ENCODE results near the gene NOLC1. TPM values are rescaled to one million over a fixed set of nuclear protein-coding genes. Genes with fewer than 3 reads are reported as not detected.

Gene NOLC1
- total and polyA plus RNA-seq, 4 donors = 11.6 to 26.3 (median 20.4) TPM

DNA sequence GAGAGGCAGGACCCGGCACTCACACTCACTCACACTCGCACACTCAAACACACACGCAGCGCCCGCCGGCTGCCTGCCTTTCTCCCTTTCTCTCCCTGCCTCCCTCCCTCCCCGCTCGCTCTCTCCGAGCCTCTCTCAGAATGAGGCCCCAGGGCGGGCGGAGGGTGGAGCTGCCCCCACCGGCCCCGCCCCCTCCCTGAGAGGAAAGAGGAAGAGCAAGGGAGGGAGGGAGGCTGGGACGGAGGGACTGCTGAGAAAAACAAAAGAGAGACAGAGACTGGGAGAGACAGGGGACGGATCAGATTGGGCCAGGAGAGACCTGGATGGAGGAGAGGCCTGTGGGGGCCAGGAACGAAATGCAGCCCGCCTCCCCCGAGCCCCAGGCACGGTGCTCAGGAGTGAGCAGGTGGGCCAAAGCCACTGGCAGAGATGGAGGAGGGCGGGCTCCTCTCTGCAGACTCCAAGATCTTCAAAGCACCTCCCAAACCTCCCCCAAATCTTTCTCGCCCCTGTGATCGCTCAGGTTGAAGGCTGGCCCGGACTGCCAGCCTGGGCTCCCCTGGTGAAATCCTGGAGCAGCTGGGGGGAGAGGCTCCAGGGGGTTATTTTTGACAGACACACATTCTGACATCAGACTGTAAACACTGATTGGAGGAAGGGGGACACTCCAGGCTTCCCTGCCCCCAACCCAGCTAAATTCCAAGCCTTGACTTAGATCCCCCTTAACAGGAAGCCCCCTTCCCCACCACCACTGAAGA, 37.1 kb upstream of the NOLC1 start:
- 11% methylated on average over 23 of the region's 23 CpGs for WGBS
- TF ChIP-seq, protein P1, sequence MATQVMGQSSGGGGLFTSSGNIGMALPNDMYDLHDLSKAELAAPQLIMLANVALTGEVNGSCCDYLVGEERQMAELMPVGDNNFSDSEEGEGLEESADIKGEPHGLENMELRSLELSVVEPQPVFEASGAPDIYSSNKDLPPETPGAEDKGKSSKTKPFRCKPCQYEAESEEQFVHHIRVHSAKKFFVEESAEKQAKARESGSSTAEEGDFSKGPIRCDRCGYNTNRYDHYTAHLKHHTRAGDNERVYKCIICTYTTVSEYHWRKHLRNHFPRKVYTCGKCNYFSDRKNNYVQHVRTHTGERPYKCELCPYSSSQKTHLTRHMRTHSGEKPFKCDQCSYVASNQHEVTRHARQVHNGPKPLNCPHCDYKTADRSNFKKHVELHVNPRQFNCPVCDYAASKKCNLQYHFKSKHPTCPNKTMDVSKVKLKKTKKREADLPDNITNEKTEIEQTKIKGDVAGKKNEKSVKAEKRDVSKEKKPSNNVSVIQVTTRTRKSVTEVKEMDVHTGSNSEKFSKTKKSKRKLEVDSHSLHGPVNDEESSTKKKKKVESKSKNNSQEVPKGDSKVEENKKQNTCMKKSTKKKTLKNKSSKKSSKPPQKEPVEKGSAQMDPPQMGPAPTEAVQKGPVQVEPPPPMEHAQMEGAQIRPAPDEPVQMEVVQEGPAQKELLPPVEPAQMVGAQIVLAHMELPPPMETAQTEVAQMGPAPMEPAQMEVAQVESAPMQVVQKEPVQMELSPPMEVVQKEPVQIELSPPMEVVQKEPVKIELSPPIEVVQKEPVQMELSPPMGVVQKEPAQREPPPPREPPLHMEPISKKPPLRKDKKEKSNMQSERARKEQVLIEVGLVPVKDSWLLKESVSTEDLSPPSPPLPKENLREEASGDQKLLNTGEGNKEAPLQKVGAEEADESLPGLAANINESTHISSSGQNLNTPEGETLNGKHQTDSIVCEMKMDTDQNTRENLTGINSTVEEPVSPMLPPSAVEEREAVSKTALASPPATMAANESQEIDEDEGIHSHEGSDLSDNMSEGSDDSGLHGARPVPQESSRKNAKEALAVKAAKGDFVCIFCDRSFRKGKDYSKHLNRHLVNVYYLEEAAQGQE (IDR thresholded peaks at IDR 0.05) = peak; percentile 29
- TF ChIP-seq, protein P2, sequence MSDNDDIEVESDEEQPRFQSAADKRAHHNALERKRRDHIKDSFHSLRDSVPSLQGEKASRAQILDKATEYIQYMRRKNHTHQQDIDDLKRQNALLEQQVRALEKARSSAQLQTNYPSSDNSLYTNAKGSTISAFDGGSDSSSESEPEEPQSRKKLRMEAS (IDR thresholded peaks at IDR 0.05) = no peak
- TF ChIP-seq SP1 (IDR thresholded peaks at IDR 0.05) (peak; percentile 47), RAD21 (IDR thresholded peaks at IDR 0.05) (peak in 1 of 2 donors; percentile 53), YY1 (IDR thresholded peaks at IDR 0.05) (peak; percentile 57), HNF4G (IDR thresholded peaks at IDR 0.05) (no peak), TAF1 (conservative IDR thresholded peaks at IDR 0.05) (peak; percentile 60)
- TF ChIP-seq, protein P3, sequence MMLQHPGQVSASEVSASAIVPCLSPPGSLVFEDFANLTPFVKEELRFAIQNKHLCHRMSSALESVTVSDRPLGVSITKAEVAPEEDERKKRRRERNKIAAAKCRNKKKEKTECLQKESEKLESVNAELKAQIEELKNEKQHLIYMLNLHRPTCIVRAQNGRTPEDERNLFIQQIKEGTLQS (IDR thresholded peaks at IDR 0.05) = no peak
- peaks cover 16 to 60% (median 52%) of the 10 kb centered on the region in 4 donors for H3K4me1 ChIP-seq (ENCODE audit: control insufficient read depth in 4 of 4, insufficient read depth in 4 of 4, low read length in 3 of 4)
- peaks cover 6 to 14% (median 11%) of the 10 kb centered on the region in 4 donors for H3K36me3 ChIP-seq (ENCODE audit: control insufficient read depth in 4 of 4, insufficient read depth in 3 of 4, low read depth in 1 of 4, low read length in 3 of 4)
- peak overlapping the region; percentile 5 to 42 for H3K9ac ChIP-seq (ENCODE audit: low read depth in 1 of 2, low read length in 2 of 2)
- H3K9me3 ChIP-seq (ENCODE audit: control insufficient read depth in 4 of 4, low read length in 3 of 4) = no peaks in the 10 kb centered on the region
- peak overlapping the region; percentile 34 to 79 (median 61) for H3K4me3 ChIP-seq (ENCODE audit: low read depth in 1 of 3, low read length in 3 of 3)
- peak; percentile 92 for DNase-seq (ENCODE audit: low spot score)
- no peaks in the 10 kb centered on the region for H3K27me3 ChIP-seq (ENCODE audit: control insufficient read depth in 4 of 4, insufficient read depth in 4 of 4, low read length in 3 of 4)
- peak overlapping the region; percentile 65 to 70 for H3K27ac ChIP-seq (ENCODE audit: low read depth in 1 of 2, low read length in 2 of 2)

DNA sequence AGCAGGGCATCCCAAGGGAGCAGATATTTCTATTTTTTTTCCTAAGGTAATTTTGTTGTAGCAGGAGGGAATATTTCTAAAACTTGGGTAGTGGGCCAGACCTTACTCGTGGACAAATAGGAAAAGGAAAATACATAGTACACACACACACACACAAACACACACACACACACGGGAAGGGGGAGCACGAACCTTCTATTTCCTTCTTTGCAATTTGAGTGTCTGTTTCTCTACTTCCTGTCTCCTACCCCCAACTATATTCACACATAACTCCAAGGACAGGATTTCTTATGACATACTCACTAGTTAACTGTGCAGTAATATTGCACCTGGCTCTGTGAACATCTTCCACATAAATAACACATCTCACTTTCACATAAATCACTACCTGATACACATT, 36.4 kb upstream of the NOLC1 start:
- WGBS = 47% methylated on average over 3 of the region's 3 CpGs
- Histone ChIP-seq H3K4me3 (ENCODE audit: low read depth in 1 of 3, low read length in 3 of 3) (no peak overlapping the region), H3K36me3 (ENCODE audit: control insufficient read depth in 4 of 4, insufficient read depth in 3 of 4, low read depth in 1 of 4, low read length in 3 of 4) (peaks cover 1 to 7% (median 4%) of the 10 kb centered on the region in 4 donors), H3K27me3 (ENCODE audit: control insufficient read depth in 4 of 4, insufficient read depth in 4 of 4, low read length in 3 of 4) (no peaks in the 10 kb centered on the region), H3K4me1 (ENCODE audit: control insufficient read depth in 4 of 4, insufficient read depth in 4 of 4, low read length in 3 of 4) (peaks cover 16 to 63% (median 52%) of the 10 kb centered on the region in 4 donors), H3K9me3 (ENCODE audit: control insufficient read depth in 4 of 4, low read length in 3 of 4) (no peaks in the 10 kb centered on the region), H3K9ac (ENCODE audit: low read depth in 1 of 2, low read length in 2 of 2) (peak overlapping the region; percentile 5 to 42), H3K27ac (ENCODE audit: low read depth in 1 of 2, low read length in 2 of 2) (peak overlapping the region; percentile 65 to 70)
- TF ChIP-seq, protein P2 (IDR thresholded peaks at IDR 0.05) = no peak
- TF ChIP-seq SP1 (IDR thresholded peaks at IDR 0.05) = no peak
- no peak for TF ChIP-seq HNF4A (conservative IDR thresholded peaks at IDR 0.05)
- TF ChIP-seq YY1 (IDR thresholded peaks at IDR 0.05) = no peak
- no peak for TF ChIP-seq FOXA1 (IDR thresholded peaks at IDR 0.05)
- TF ChIP-seq RXRA (IDR thresholded peaks at IDR 0.05) = no peak
- TF ChIP-seq, protein P4, sequence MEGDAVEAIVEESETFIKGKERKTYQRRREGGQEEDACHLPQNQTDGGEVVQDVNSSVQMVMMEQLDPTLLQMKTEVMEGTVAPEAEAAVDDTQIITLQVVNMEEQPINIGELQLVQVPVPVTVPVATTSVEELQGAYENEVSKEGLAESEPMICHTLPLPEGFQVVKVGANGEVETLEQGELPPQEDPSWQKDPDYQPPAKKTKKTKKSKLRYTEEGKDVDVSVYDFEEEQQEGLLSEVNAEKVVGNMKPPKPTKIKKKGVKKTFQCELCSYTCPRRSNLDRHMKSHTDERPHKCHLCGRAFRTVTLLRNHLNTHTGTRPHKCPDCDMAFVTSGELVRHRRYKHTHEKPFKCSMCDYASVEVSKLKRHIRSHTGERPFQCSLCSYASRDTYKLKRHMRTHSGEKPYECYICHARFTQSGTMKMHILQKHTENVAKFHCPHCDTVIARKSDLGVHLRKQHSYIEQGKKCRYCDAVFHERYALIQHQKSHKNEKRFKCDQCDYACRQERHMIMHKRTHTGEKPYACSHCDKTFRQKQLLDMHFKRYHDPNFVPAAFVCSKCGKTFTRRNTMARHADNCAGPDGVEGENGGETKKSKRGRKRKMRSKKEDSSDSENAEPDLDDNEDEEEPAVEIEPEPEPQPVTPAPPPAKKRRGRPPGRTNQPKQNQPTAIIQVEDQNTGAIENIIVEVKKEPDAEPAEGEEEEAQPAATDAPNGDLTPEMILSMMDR (IDR thresholded peaks at IDR 0.05; ENCODE audit: low read depth, low read length, missing input control) = no peak
- TF ChIP-seq, protein P3 (IDR thresholded peaks at IDR 0.05) = no peak
- no peak for TF ChIP-seq HNF4G (IDR thresholded peaks at IDR 0.05)
- no peak for TF ChIP-seq EGR1 (IDR thresholded peaks at IDR 0.05; ENCODE audit: low read depth in 2 of 2)
- TF ChIP-seq TAF1 (conservative IDR thresholded peaks at IDR 0.05) = no peak
- no peak for TF ChIP-seq FOXA2 (IDR thresholded peaks at IDR 0.05)
- TF ChIP-seq, protein P1 (IDR thresholded peaks at IDR 0.05) = no peak
- TF ChIP-seq JUND (IDR thresholded peaks at IDR 0.05) = no peak
- TF ChIP-seq RAD21 (IDR thresholded peaks at IDR 0.05) = no peak
- TF ChIP-seq NR2F2 (IDR thresholded peaks at IDR 0.05) = no peak
- TF ChIP-seq, protein P5, sequence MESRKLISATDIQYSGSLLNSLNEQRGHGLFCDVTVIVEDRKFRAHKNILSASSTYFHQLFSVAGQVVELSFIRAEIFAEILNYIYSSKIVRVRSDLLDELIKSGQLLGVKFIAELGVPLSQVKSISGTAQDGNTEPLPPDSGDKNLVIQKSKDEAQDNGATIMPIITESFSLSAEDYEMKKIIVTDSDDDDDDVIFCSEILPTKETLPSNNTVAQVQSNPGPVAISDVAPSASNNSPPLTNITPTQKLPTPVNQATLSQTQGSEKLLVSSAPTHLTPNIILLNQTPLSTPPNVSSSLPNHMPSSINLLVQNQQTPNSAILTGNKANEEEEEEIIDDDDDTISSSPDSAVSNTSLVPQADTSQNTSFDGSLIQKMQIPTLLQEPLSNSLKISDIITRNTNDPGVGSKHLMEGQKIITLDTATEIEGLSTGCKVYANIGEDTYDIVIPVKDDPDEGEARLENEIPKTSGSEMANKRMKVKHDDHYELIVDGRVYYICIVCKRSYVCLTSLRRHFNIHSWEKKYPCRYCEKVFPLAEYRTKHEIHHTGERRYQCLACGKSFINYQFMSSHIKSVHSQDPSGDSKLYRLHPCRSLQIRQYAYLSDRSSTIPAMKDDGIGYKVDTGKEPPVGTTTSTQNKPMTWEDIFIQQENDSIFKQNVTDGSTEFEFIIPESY (IDR thresholded peaks at IDR 0.05) = no peak
- no peak for TF ChIP-seq GABPA (IDR thresholded peaks at IDR 0.05 in 1 of 2, conservative IDR thresholded peaks at IDR 0.05 in 1 of 2)
- no peak for DNase-seq (ENCODE audit: low spot score)

Measured in liver (tissue), 9 donors.